Naive thymus-derived CD4-positive, alpha-beta T cell (primary cell): ENCODE measurements around the gene SLC39A11. TPM values are rescaled to one million over a fixed set of nuclear protein-coding genes. Genes with fewer than 3 reads are reported as not detected.
"Not testable (repeated sequence)": the region's sequence is repeated elsewhere in the genome, so short reads cannot be mapped to it uniquely, and the experiment has no call there.

Source experiments
- ATAC-seq: fragments of 150-1000 bp; cut with Tn5 transposase; 2 replicates; pipeline ENCODE4 v1.10.0; 2021; ENCODE audit warnings: mild to moderate bottlenecking, moderate library complexity
- CTCF ChIA-PET: fragments of 350-600 bp; sonication (Branson Sonifier 250); formaldehyde crosslinking; loops from one replicate; lab custom pipeline; 2021; ENCODE audit warnings: antibody characterized with exemption; lab: Charles Lee
- POLR2A ChIA-PET: fragments of 350-600 bp; sonication (Branson Sonifier 250); formaldehyde crosslinking; loops from one replicate; lab custom pipeline; 2021; ENCODE audit warnings: antibody characterized with exemption, inconsistent platforms; lab: Charles Lee
- DNase-seq, 9 donors: peaks; one replicate each; pipeline versions ENCODE4 v3.0.0 to v3.0.0-alpha.2; 2020 to 2022; ENCODE audit warnings: mixed read lengths in 1 of 9
- H3K27ac ChIP-seq: one replicate; pipeline ENCODE4 v1.7.0; 2013; ENCODE audit warnings: mild to moderate bottlenecking, low read depth, low read length, moderate library complexity
- H3K27me3 ChIP-seq, 2 donors: one replicate each; pipeline ENCODE4 v1.7.0; 2013; ENCODE audit warnings: low read length in 2 of 2, mild to moderate bottlenecking in 2 of 2, moderate library complexity in 2 of 2; ENCODE audit not compliant: control insufficient read depth in 2 of 2, insufficient read depth in 2 of 2
- H3K36me3 ChIP-seq, 3 experiments: 1 replicate in 2 of 3; 2 replicates in 1 of 3; pipeline ENCODE4 v1.7.0; 2013; ENCODE audit warnings: low read length in 3 of 3, mild to moderate bottlenecking in 3 of 3, moderate library complexity in 1 of 3; ENCODE audit not compliant: insufficient read depth in 3 of 3, control insufficient read depth in 2 of 3
- H3K4me1 ChIP-seq, 2 donors: one replicate each; pipeline ENCODE4 v1.7.0; 2013; ENCODE audit warnings: low read length in 2 of 2, mild to moderate bottlenecking in 2 of 2, moderate library complexity in 1 of 2; ENCODE audit not compliant: control insufficient read depth in 2 of 2, insufficient read depth in 2 of 2
- H3K4me3 ChIP-seq: 2 replicates; pipeline ENCODE4 v1.7.0; 2013; ENCODE audit warnings: mild to moderate bottlenecking, low read length
- H3K9me3 ChIP-seq, 3 experiments: 1 replicate in 2 of 3; 2 replicates in 1 of 3; pipeline ENCODE4 v1.7.0; 2013; ENCODE audit warnings: low read length in 3 of 3; ENCODE audit not compliant: control insufficient read depth in 2 of 3
- H3K27ac Mint-ChIP-seq, 9 donors: one replicate each; pipeline ENCODE4 v1.8.0; 2020 to 2022; ENCODE audit warnings: mixed read lengths in 9 of 9, mild to moderate bottlenecking in 8 of 9, moderate library complexity in 5 of 9, inconsistent platforms in 2 of 9
- H3K27me3 Mint-ChIP-seq, 5 donors: one replicate each; pipeline ENCODE4 v1.8.0; 2021 to 2022; ENCODE audit warnings: mixed read lengths in 5 of 5, mild to moderate bottlenecking in 1 of 5
- H3K36me3 Mint-ChIP-seq, 5 donors: one replicate each; pipeline ENCODE4 v1.8.0; 2020 to 2022; ENCODE audit warnings: mixed read lengths in 5 of 5, mild to moderate bottlenecking in 3 of 5, inconsistent platforms in 1 of 5
- H3K4me1 Mint-ChIP-seq, 7 donors: one replicate each; pipeline ENCODE4 v1.8.0; 2020 to 2022; ENCODE audit warnings: mixed read lengths in 7 of 7, mild to moderate bottlenecking in 3 of 7, inconsistent platforms in 1 of 7
- H3K4me3 Mint-ChIP-seq, 10 donors: one replicate each; pipeline ENCODE4 v1.8.0; 2020 to 2022; ENCODE audit warnings: mild to moderate bottlenecking in 10 of 10, mixed read lengths in 10 of 10, moderate library complexity in 6 of 10, inconsistent platforms in 2 of 10
- H3K9me3 Mint-ChIP-seq, 11 donors: one replicate each; pipeline ENCODE4 v1.8.0; 2020 to 2022; ENCODE audit warnings: mixed read lengths in 11 of 11, mild to moderate bottlenecking in 4 of 11, inconsistent platforms in 1 of 11, moderate library complexity in 1 of 11
- intact Hi-C, 2 donors: fragments of 100-400 bp; cut with micrococcal nuclease; formaldehyde crosslinking; loops; one replicate each; pipeline ENCODE4 v1.15.1; 2023
- polyA plus RNA-seq, 2 donors: library from polyadenylated mRNA; unstranded; fragments of 300-500 nt; fragmentation: Illumina TruSeq; gene quantifications; one replicate each; pipeline ENCODE4 v1.2.3, GENCODE V29; 2021
- total RNA-seq, 6 experiments: library from RNA in 5 of 6; stranded (reverse) in 5 of 6; gene quantifications; 1 replicate in 5 of 6; 2 replicates in 1 of 6; pipeline ENCODE4 v1.2.3 and lab custom pipeline; 2021 to 2026

The SLC39A11 gene
- total and polyA plus RNA-seq, 7 experiments from 2014 or later = 8.5 to 36.7 (median 19.8) TPM

DNA sequence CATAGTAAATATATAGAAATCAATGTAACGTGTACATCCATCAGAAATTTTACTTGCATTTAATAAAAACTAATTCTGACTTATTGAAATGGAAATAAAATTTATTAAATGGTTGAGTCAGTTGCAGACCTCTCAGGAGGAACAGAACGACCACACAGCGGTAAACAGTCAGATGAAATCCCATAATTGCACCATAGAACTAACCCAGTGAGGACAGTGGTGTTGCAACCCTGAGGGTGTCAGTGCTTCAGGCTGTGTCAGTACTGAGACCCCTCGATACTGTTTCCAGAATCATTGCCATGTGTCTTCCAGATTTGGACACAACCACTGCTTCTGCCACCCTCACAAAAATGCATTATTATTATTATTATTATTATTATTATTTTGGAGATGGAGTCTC, 43.3 kb upstream of the SLC39A11 start:
- no peaks in the 10 kb centered on the region for H3K36me3 ChIP-seq
- ATAC-seq (no peak), DNase-seq (no peak)
- Mint-ChIP-seq H3K36me3 (no peaks in the 10 kb centered on the region), H3K9me3 (no peaks in the 10 kb centered on the region), H3K27ac (no peak overlapping the region), H3K4me1 (peaks cover 0 to 2% (median 0%) of the 10 kb centered on the region in 7 donors), H3K27me3 (peaks cover 0 to 6% (median 0%) of the 10 kb centered on the region in 5 donors), H3K4me3 (no peak overlapping the region)
- no peak overlapping the region for H3K4me3 ChIP-seq
- intact Hi-C loops = no loop called here
- no peaks in the 10 kb centered on the region for H3K27me3 ChIP-seq
- no peaks in the 10 kb centered on the region for H3K9me3 ChIP-seq
- H3K27ac ChIP-seq = no peak overlapping the region
- H3K4me1 ChIP-seq = no peaks in the 10 kb centered on the region
- CTCF ChIA-PET = no interaction called here
- POLR2A ChIA-PET = interaction anchor here (0.9 kb wide), 1 partner anchor 10 kb away, joined by 3 read pairs; no protein-coding TSS in a partner anchor

DNA sequence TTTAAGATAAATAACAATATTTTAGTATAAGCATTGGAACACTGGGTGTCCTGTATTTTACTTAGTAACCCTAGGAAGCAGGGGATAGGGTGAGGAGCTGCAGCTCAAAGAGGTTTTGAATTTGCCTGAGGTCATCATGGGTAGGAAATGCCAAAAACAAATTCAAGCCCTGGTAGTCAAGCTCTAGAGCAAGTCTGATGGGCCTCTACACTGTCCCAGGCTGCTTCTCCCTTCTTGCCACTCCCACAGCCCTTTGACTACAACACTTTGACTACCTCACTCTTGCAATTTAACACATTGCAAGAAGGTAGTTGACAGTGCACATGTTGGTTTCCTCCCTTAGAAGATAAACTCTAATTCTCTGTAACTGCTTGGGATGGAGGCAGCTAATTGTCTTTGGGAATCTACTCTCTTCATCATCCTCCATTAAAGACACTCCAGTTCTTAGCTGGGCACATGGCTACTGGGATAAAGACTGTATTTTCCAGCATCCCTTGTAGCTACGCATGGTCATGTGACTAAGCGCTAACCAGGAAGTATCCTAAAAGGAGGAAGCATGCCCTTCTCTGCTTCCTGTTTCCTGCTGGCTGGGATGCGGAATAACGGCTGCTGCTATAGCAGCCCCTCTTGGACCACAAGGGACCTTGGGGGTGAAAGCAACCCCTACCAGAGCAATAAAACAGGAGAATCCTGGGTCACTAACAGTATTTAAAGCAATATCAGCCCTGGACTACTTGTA, 41.6 kb upstream of the SLC39A11 start:
- no peaks in the 10 kb centered on the region for H3K27me3 ChIP-seq
- ATAC-seq (no peak), DNase-seq (no peak)
- peaks cover 0 to 5% (median 0%) of the 10 kb centered on the region in 5 donors for H3K27me3 Mint-ChIP-seq
- no peak overlapping the region for H3K4me3 Mint-ChIP-seq
- H3K27ac ChIP-seq = no peak overlapping the region
- H3K36me3 ChIP-seq = no peaks in the 10 kb centered on the region
- H3K4me1 Mint-ChIP-seq = no peaks in the 10 kb centered on the region
- H3K4me3 ChIP-seq = no peak overlapping the region
- intact Hi-C loops = no loop called here
- no peaks in the 10 kb centered on the region for H3K4me1 ChIP-seq
- H3K36me3 Mint-ChIP-seq = no peaks in the 10 kb centered on the region
- POLR2A ChIA-PET = no interaction called here
- H3K9me3 Mint-ChIP-seq = no peaks in the 10 kb centered on the region
- H3K27ac Mint-ChIP-seq = no peak overlapping the region
- CTCF ChIA-PET = interaction anchor here (0.5 to 1.0 kb wide), 3 partner anchors 74 to 405 kb away, joined by 3 read pairs; no protein-coding TSS in a partner anchor
- H3K9me3 ChIP-seq = no peaks in the 10 kb centered on the region

DNA sequence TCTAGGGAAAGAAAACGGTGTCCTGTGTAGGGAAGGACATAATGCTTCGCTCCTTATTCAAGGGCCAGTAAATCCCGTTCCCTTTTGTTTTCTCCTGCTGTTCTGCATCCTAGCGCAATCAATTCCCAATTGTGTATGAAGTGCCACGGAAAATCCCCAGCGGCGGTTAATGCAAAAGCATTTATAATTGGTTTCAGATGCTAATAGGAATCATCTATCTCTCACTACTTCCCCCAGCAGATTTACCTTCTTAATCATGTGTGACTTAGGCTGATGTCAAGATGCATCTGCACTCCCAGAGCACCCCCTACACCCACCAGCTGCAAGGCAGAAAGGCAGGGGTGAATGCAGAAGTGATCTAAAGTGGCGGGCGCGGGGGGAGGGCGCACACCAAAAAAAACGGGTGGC, 39.6 kb upstream of the SLC39A11 start:
- no peaks in the 10 kb centered on the region for H3K9me3 ChIP-seq
- intact Hi-C loops = no loop called here
- no peaks in the 10 kb centered on the region for H3K4me1 Mint-ChIP-seq
- no peak overlapping the region for H3K4me3 Mint-ChIP-seq
- H3K4me3 ChIP-seq = no peak overlapping the region
- no peak for DNase-seq
- no peaks in the 10 kb centered on the region for H3K27me3 Mint-ChIP-seq
- ATAC-seq = no peak
- H3K4me1 ChIP-seq = no peaks in the 10 kb centered on the region
- no peaks in the 10 kb centered on the region for H3K36me3 Mint-ChIP-seq
- no peak overlapping the region for H3K27ac Mint-ChIP-seq
- ChIA-PET POLR2A (interaction anchor here (0.6 kb wide), 1 partner anchor 8 kb away, joined by 3 read pairs; no protein-coding TSS in a partner anchor), CTCF (no interaction called here)
- no peaks in the 10 kb centered on the region for H3K9me3 Mint-ChIP-seq
- no peaks in the 10 kb centered on the region for H3K36me3 ChIP-seq
- H3K27me3 ChIP-seq = no peaks in the 10 kb centered on the region
- H3K27ac ChIP-seq = no peak overlapping the region

DNA sequence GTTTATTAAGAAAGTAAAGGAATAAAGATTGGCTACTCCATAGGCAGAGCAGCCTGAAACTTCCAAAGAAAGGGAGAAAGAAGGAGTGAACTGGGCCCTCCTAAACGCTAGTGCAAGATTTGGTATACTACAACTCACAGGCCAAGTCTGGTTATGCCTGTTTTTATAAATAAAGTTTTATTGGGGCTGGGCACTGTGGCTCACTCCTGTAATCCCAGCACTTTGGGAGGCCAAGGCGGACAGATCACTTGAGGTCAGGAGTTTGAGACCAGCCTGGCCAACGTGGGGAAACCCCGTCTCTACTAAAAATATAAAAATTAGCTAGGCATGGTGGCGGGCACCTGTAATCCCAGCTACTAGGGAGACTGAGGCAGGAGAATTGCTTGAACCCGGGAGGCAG, 39.0 kb upstream of the SLC39A11 start:
- H3K27me3 Mint-ChIP-seq, ATAC-seq, H3K36me3 ChIP-seq, H3K27ac Mint-ChIP-seq, H3K27ac ChIP-seq, H3K4me3 Mint-ChIP-seq, intact Hi-C loops, H3K27me3 ChIP-seq, H3K9me3 ChIP-seq, H3K4me3 ChIP-seq, POLR2A ChIA-PET, H3K9me3 Mint-ChIP-seq, H3K4me1 ChIP-seq, DNase-seq, CTCF ChIA-PET, H3K36me3 Mint-ChIP-seq, H3K4me1 Mint-ChIP-seq: not testable (repeated sequence)

DNA sequence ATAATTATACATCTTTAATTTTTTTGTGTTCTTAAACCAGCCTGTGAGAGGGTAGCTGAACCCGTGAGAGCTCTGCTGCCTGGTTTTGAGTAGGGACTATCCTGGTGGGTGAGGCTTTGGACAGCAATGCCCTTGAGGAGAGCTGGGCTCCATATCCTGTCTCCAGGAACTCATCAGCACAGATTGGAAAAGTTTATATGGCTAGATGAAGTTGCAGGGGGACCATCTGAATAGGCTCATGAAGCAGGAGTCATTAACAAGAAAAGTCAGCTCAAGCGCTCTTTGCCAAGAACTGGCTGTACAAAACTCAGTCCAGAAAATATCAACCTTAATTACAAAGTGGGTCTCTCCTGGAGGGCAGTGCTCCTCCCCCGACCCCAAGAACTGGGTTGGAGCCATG, 38.5 kb upstream of the SLC39A11 start:
- H3K4me3 ChIP-seq = no peak overlapping the region
- Mint-ChIP-seq H3K4me3 (no peak overlapping the region), H3K36me3 (no peaks in the 10 kb centered on the region), H3K9me3 (no peaks in the 10 kb centered on the region), H3K27me3 (no peaks in the 10 kb centered on the region), H3K4me1 (no peaks in the 10 kb centered on the region), H3K27ac (no peak overlapping the region)
- no peaks in the 10 kb centered on the region for H3K9me3 ChIP-seq
- ChIA-PET POLR2A (no interaction called here), CTCF (no interaction called here)
- no peak for ATAC-seq
- H3K4me1 ChIP-seq = no peaks in the 10 kb centered on the region
- no peaks in the 10 kb centered on the region for H3K27me3 ChIP-seq
- H3K36me3 ChIP-seq = no peaks in the 10 kb centered on the region
- intact Hi-C loops = no loop called here
- no peak overlapping the region for H3K27ac ChIP-seq
- no peak for DNase-seq

DNA sequence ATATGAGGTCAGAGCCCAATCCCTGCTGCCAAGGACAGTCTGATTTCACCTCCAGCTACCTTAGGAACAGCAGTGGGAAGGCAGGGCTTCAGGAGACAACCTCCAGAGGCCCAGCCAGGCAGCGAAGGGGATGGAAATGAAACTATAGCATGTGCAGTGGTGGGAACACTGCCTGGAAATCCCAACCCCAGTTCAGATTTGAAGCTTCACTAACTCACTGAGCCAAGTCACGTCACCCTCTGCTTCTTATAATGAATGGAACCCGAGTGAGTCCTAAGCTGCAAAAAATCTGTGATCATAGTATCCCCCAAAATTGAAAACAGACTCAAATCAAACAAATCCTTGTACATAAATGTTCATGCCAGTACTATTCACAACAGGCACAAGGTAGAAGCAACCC, 36.0 kb upstream of the SLC39A11 start:
- no peak overlapping the region for H3K4me3 ChIP-seq
- ChIA-PET POLR2A (no interaction called here), CTCF (no interaction called here)
- H3K27ac ChIP-seq = no peak overlapping the region
- DNase-seq (no peak), ATAC-seq (no peak)
- Mint-ChIP-seq H3K4me3 (no peak overlapping the region), H3K27ac (no peak overlapping the region), H3K4me1 (peaks cover 0 to 2% (median 0%) of the 10 kb centered on the region in 7 donors), H3K36me3 (no peaks in the 10 kb centered on the region), H3K27me3 (no peaks in the 10 kb centered on the region), H3K9me3 (no peaks in the 10 kb centered on the region)
- no peaks in the 10 kb centered on the region for H3K9me3 ChIP-seq
- no peaks in the 10 kb centered on the region for H3K4me1 ChIP-seq
- no peaks in the 10 kb centered on the region for H3K27me3 ChIP-seq
- intact Hi-C loops = no loop called here
- no peaks in the 10 kb centered on the region for H3K36me3 ChIP-seq
